ENCODE results near the gene HES2.
"Not testable (repeated sequence)": the region's sequence is repeated elsewhere in the genome, so short reads cannot be mapped to it uniquely, and the experiment has no call there.

DNA sequence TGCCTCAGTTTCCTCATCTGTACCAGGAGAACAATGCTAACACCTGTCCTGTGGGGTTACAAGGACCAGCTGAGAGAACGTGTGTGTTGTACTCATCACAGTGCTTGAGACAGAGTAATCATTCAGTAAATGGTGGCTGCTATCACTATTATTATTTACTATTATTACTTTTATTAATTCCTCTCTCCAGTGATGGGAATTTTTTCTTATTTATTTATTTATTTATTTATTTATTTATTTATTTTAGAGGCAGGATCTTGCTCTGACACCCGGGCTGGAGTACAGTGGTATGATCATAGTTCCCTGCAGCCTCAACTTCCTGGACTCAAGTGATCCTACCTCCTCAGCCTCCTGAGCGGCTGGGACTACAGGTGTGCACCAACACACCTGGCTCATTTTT is 16.6 kb upstream of the HES2 start:
- TF ChIP-seq, protein P1, sequence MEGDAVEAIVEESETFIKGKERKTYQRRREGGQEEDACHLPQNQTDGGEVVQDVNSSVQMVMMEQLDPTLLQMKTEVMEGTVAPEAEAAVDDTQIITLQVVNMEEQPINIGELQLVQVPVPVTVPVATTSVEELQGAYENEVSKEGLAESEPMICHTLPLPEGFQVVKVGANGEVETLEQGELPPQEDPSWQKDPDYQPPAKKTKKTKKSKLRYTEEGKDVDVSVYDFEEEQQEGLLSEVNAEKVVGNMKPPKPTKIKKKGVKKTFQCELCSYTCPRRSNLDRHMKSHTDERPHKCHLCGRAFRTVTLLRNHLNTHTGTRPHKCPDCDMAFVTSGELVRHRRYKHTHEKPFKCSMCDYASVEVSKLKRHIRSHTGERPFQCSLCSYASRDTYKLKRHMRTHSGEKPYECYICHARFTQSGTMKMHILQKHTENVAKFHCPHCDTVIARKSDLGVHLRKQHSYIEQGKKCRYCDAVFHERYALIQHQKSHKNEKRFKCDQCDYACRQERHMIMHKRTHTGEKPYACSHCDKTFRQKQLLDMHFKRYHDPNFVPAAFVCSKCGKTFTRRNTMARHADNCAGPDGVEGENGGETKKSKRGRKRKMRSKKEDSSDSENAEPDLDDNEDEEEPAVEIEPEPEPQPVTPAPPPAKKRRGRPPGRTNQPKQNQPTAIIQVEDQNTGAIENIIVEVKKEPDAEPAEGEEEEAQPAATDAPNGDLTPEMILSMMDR (IDR thresholded peaks at IDR 0.05; ENCODE audit: poor library complexity), result not testable (repeated sequence)
- TF ChIP-seq EZH2 (IDR thresholded peaks at IDR 0.05; ENCODE audit: borderline replicate concordance), result not testable (repeated sequence)
